AG04449 (cell line): ENCODE results near the gene KIAA1755.

Source experiments
- CTCF ChIA-PET: fragments of 350-600 bp; formaldehyde crosslinking; extraction: SDS; loops from one replicate; lab custom pipeline; 2021; ENCODE audit warnings: antibody characterized with exemption; lab: Yijun Ruan, JAX
- POLR2A ChIA-PET: fragments of 400-600, 350-600 bp; formaldehyde crosslinking; extraction: SDS; loops from one replicate; lab custom pipeline; 2020; ENCODE audit warnings: antibody characterized with exemption, inconsistent platforms; lab: Yijun Ruan, JAX
- DNase-seq: peaks from one replicate; pipeline ENCODE4 v3.0.0-alpha.2; 2010; ENCODE audit warnings: low read depth, low spot score
- H3K4me3 ChIP-seq: 2 replicates; pipeline ENCODE4 v1.5.1; 2011; ENCODE audit warnings: low read depth, mild to moderate bottlenecking, control low read depth, low read length
- CTCF ChIP-seq: IDR thresholded peaks from one replicate; pipeline ENCODE4 v1.5.1; 2011; ENCODE audit warnings: mild to moderate bottlenecking, moderate library complexity, low read length, control low read depth, inconsistent platforms; ENCODE audit not compliant: insufficient read depth; ENCODE audit errors: missing control alignments

Gene KIAA1755

GRCh38 chr20:38213607-38213940 is 47.0 kb downstream of the KIAA1755 start:
- ChIA-PET POLR2A (no interaction called here), CTCF (interaction anchor here (2.6 to 28.8 kb wide), 4 partner anchors 8 to 156 kb away, joined by 14 to 521 read pairs (median 356); no protein-coding TSS in a partner anchor)
- no peak overlapping the region for H3K4me3 ChIP-seq
- DNase-seq = no peak
- TF ChIP-seq CTCF = no peak

DNA sequence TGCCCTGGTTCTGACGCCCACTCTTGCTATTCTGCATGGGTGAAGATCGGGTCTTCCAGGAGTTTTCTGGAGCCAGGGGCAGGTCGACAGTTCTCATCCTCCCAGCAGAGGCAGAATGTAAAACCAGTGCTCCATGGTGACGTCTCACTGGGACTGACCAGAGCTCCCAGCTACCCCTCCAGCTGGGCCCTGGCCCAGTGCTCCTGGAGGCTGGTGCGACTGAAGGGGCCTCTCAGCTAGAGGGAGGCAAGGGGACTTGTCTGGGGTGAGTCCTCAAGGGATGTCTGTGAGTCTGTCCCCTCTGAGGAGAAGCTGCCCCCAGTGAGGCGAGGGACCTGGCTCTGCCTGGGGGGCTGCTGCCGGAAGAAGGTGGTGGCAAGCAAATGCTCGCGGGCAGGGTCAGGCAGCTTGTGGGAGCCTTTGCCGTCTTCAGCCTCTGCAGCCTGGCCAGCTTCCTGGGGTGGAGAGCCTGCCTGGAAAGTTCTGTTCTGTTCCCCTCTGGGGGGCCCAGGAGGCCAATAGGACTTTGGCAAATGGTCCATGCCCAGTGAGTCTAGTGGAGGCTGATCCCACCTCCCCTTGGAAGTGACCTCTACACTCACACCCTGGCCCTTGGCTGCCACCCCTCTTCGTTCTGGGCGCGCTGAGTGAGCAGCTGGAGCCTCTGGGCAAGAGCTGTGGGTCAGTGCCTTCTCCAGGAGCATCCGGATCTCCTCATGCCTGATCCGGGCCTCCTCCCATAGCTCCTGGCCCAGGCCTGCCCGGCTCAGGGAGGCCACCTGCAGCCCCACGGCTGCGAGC is 47.5 kb downstream of the KIAA1755 start:
- DNase-seq = no peak
- no peak for TF ChIP-seq CTCF
- CTCF ChIA-PET = interaction anchor here (2.6 to 28.8 kb wide), 4 partner anchors 8 to 156 kb away, joined by 14 to 521 read pairs (median 356); no protein-coding TSS in a partner anchor
- POLR2A ChIA-PET = no interaction called here
- no peak overlapping the region for H3K4me3 ChIP-seq

- H3K4me3 ChIP-seq = no peak overlapping the region
- POLR2A ChIA-PET = no interaction called here
- CTCF ChIA-PET = interaction anchor here (2.1 to 28.8 kb wide), 5 partner anchors 10 to 154 kb away, joined by 7 to 356 read pairs (median 15); no protein-coding TSS in a partner anchor
- TF ChIP-seq CTCF = no peak
- DNase-seq = no peak
Observed at GRCh38 chr20:38211200-38212097, 49.1 kb downstream of the KIAA1755 start.

- DNase-seq = no peak
- CTCF ChIA-PET = interaction anchor here (1.8 to 28.8 kb wide), 5 partner anchors 9 to 153 kb away, joined by 4 to 356 read pairs (median 15); no protein-coding TSS in a partner anchor
- TF ChIP-seq CTCF = no peak
- POLR2A ChIA-PET = no interaction called here
- no peak overlapping the region for H3K4me3 ChIP-seq
Observed at GRCh38 chr20:38210741-38211140, 49.8 kb downstream of the KIAA1755 start.

- ChIA-PET POLR2A (no interaction called here), CTCF (interaction anchor here (1.1 to 28.8 kb wide), 6 partner anchors 9 to 154 kb away, joined by 3 to 356 read pairs (median 6); no protein-coding TSS in a partner anchor)
- H3K4me3 ChIP-seq = no peak overlapping the region
- no peak for DNase-seq
- TF ChIP-seq CTCF = no peak
Observed at GRCh38 chr20:38209736-38210405, 50.7 kb downstream of the KIAA1755 start.
